K562 (cell line): ENCODE measurements around the gene CAST. TPM values are rescaled to one million over a fixed set of nuclear protein-coding genes. Genes with fewer than 3 reads are reported as not detected.
A peak's percentile ranks its signal among the peaks of the same experiment; 100 is the strongest.

ENCODE experiments used
- ATF3 ChIP-seq, 2 experiments: fragments of 450-650 bp in 1 of 2; sonication (generic) in 1 of 2; formaldehyde crosslinking in 1 of 2; IDR thresholded peaks in 1 of 2; conservative IDR thresholded peaks in 1 of 2; 2 replicates each; pipeline versions ENCODE4 v1.6.1 to v1.8.1; 2016 to 2023; ENCODE audit warnings: mild to moderate bottlenecking in 2 of 2, moderate library complexity in 2 of 2, inconsistent platforms in 1 of 2, missing genetic modification reagents in 1 of 2
- CLOCK ChIP-seq: fragments of 250-450 bp; sonication (Bioruptor Pico); IDR thresholded peaks from 2 replicates; pipeline ENCODE4 v1.4.0; 2020; ENCODE audit warnings: mild to moderate bottlenecking, moderate library complexity, borderline replicate concordance
- E4F1 ChIP-seq: fragments of 250-450 bp; sonication (Bioruptor Pico); IDR thresholded peaks from 2 replicates; pipeline ENCODE4 v1.5.0; 2021; ENCODE audit warnings: mild to moderate bottlenecking, borderline replicate concordance
- EGR1 ChIP-seq: fragments of 450-650 bp; conservative IDR thresholded peaks from 2 replicates; pipeline ENCODE4 v1.6.1; 2017; ENCODE audit warnings: mild to moderate bottlenecking
- ESRRB ChIP-seq: fragments of 250-450 bp; sonication (Bioruptor Pico); IDR thresholded peaks from 2 replicates; pipeline ENCODE4 v1.5.0; 2020; ENCODE audit warnings: mild to moderate bottlenecking, moderate library complexity, borderline replicate concordance
- HMG20B ChIP-seq: fragments of 250-450 bp; sonication (Bioruptor Pico); IDR thresholded peaks from 2 replicates; pipeline ENCODE4 v1.5.0; 2021; ENCODE audit warnings: mild to moderate bottlenecking
- KHSRP ChIP-seq: fragments of 450-650 bp; IDR thresholded peaks from 2 replicates; pipeline ENCODE4 v1.6.1; 2017
- NRF1 ChIP-seq, 2 experiments: fragments of 450-650 bp; IDR thresholded peaks in 1 of 2; conservative IDR thresholded peaks in 1 of 2; 2 replicates each; pipeline ENCODE4 v1.6.1; 2014; ENCODE audit warnings: mild to moderate bottlenecking in 2 of 2
- PATZ1 ChIP-seq: fragments of 250-450 bp; sonication (Bioruptor Pico); IDR thresholded peaks from 2 replicates; pipeline ENCODE4 v1.5.0; 2020; ENCODE audit warnings: mild to moderate bottlenecking, borderline replicate concordance
- SMAD1 ChIP-seq: fragments of 150-350 bp; IDR thresholded peaks from 2 replicates; pipeline ENCODE4 v1.6.1; 2014; ENCODE audit warnings: low read length, low read depth; ENCODE audit not compliant: partially characterized antibody
- THRAP3 ChIP-seq: fragments of 450-650 bp; IDR thresholded peaks from 2 replicates; pipeline ENCODE4 v1.6.1; 2016; ENCODE audit warnings: mild to moderate bottlenecking, inconsistent platforms, borderline replicate concordance
- TRIM25 ChIP-seq: fragments of 450-650 bp; IDR thresholded peaks from 2 replicates; pipeline ENCODE4 v1.7.0; 2016; ENCODE audit warnings: borderline replicate concordance
- ZKSCAN3 ChIP-seq: fragments of 250-450 bp; sonication (Bioruptor Pico); IDR thresholded peaks from 2 replicates; pipeline ENCODE4 v1.4.0; 2020
- ZNF143 ChIP-seq: sonication (generic); formaldehyde crosslinking; IDR thresholded peaks from 2 replicates; pipeline ENCODE4 v1.9.0; 2022; ENCODE audit warnings: mild to moderate bottlenecking, missing genetic modification reagents
- ZNF165 ChIP-seq: fragments of 250-450 bp; sonication (Bioruptor Pico); IDR thresholded peaks from 2 replicates; pipeline ENCODE4 v1.4.0; 2020; ENCODE audit warnings: borderline replicate concordance
- ZNF263 ChIP-seq: sonication (generic); formaldehyde crosslinking; IDR thresholded peaks from 2 replicates; pipeline ENCODE4 v1.8.0; 2022; ENCODE audit warnings: mild to moderate bottlenecking, missing genetic modification reagents, borderline replicate concordance
- ZNF444 ChIP-seq: fragments of 250-450 bp; sonication (Bioruptor Pico); IDR thresholded peaks from 2 replicates; pipeline ENCODE4 v1.4.0; 2020; ENCODE audit warnings: mild to moderate bottlenecking, moderate library complexity
- polyA plus RNA-seq, 8 experiments: library from polyadenylated mRNA; depleted of rRNA in 4 of 8; stranded (reverse) in 5 of 8; unstranded in 3 of 8; fragments of >200 nt; fragmentation: Nextera tagmentation in 2 of 8; fragmentation: Illumina TruSeq in 1 of 8; extraction: Ambion mirVana in 2 of 8; extraction: Trizol in 1 of 8; gene quantifications; 2 replicates each; pipeline versions ENCODE4 v1.2.1 to v1.2.3, GENCODE V29; 2011 to 2014; ENCODE audit warnings: inconsistent platforms in 1 of 8, missing spikeins in 1 of 8
- total RNA-seq, 7 experiments: library from RNA; depleted of rRNA in 6 of 7; stranded (reverse); fragments of >200 nt in 6 of 7; fragmentation: Illumina TruSeq in 2 of 7; extraction: Trizol in 2 of 7; gene quantifications; 2 replicates each; pipeline versions ENCODE4 v1.2.1 to v1.2.3, GENCODE V29; 2011 to 2021; ENCODE audit warnings: low replicate concordance in 1 of 7

The CAST gene
- total and polyA plus RNA-seq, 9 of the 15 experiments (the other 6 are each of a cell fraction or from before 2014, with no cell fraction given): 55.5 to 136 (median 86.1) TPM

- TF ChIP-seq ATF3 (IDR thresholded peaks at IDR 0.05): no peak
- TF ChIP-seq ATF3 (CRISPR knock-in tag; conservative IDR thresholded peaks at IDR 0.05): no peak
- TF ChIP-seq ZNF165: peak; percentile 76; the same call in 1 of the 2 replicates
- no peak for TF ChIP-seq EGR1
- TF ChIP-seq ESRRB (CRISPR knock-in tag): no peak
- no peak for TF ChIP-seq NRF1 (conservative IDR thresholded peaks at IDR 0.05 in 1 of 2, IDR thresholded peaks at IDR 0.05 in 1 of 2)
- TF ChIP-seq ZNF444 (CRISPR knock-in tag): peak; percentile 85
- TF ChIP-seq CLOCK (CRISPR knock-in tag): peak; percentile 76; the same call in 1 of the 2 replicates
- TF ChIP-seq THRAP3: no peak
- TF ChIP-seq SMAD1: no peak
- TF ChIP-seq TRIM25: no peak
- no peak for TF ChIP-seq ZNF263
- peak; percentile 13; the same call in 1 of the 2 replicates for TF ChIP-seq E4F1 (CRISPR knock-in tag)
- no peak; the same call in 1 of the 2 replicates for TF ChIP-seq PATZ1 (CRISPR knock-in tag)
- TF ChIP-seq ZKSCAN3: peak; percentile 70
- no peak for TF ChIP-seq ZNF143
- no peak for TF ChIP-seq KHSRP
- no peak for TF ChIP-seq HMG20B (CRISPR knock-in tag)
Measured at GRCh38 chr5:96808868-96809558, 146.8 kb downstream of the CAST start (continued).
